ENCODE results near the gene CCDC198. TPM values are rescaled to one million over a fixed set of nuclear protein-coding genes. Genes with fewer than 3 reads are reported as not detected.

The CCDC198 gene
- total RNA-seq, 3 donors from 2014 or later: not detected

DNA sequence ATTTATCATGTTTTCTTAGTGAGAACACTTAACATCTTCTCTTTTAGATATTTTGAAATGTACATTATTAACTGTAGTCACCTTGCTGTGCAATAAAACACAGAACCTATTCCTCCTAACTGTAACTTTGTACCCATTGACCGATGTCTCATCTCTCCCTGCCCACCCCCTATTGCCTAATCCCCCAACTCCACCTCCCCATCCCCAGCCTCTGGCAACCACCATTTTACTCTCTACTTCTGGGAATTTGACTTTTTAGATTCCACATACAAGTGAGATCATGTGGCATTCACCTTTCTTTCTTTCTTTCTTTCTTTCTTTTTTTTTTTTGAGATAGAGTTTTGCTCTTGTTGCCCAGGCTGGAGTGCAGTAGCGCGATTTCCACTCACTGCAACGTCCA is 4.4 kb upstream of the CCDC198 start:
- intact Hi-C loops (cut with DNase I; ENCODE audit: low total_unique reads): no loop called here
- Histone ChIP-seq H3K9me3 (no peaks in the 10 kb centered on the region), H3K27ac (no peak overlapping the region), H3K27me3 (no peaks in the 10 kb centered on the region), H3K36me3 (no peaks in the 10 kb centered on the region), H3K4me1 (no peaks in the 10 kb centered on the region), H3K4me3 (no peak overlapping the region)
- no peak for DNase-seq (ENCODE audit: low spot score in 2 of 2)
- no peak for TF ChIP-seq POLR2A (IDR thresholded peaks at IDR 0.05)
- no peak for TF ChIP-seq POLR2AphosphoS5 (IDR thresholded peaks at IDR 0.05)
- TF ChIP-seq, protein P1, sequence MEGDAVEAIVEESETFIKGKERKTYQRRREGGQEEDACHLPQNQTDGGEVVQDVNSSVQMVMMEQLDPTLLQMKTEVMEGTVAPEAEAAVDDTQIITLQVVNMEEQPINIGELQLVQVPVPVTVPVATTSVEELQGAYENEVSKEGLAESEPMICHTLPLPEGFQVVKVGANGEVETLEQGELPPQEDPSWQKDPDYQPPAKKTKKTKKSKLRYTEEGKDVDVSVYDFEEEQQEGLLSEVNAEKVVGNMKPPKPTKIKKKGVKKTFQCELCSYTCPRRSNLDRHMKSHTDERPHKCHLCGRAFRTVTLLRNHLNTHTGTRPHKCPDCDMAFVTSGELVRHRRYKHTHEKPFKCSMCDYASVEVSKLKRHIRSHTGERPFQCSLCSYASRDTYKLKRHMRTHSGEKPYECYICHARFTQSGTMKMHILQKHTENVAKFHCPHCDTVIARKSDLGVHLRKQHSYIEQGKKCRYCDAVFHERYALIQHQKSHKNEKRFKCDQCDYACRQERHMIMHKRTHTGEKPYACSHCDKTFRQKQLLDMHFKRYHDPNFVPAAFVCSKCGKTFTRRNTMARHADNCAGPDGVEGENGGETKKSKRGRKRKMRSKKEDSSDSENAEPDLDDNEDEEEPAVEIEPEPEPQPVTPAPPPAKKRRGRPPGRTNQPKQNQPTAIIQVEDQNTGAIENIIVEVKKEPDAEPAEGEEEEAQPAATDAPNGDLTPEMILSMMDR (IDR thresholded peaks at IDR 0.05): no peak

DNA sequence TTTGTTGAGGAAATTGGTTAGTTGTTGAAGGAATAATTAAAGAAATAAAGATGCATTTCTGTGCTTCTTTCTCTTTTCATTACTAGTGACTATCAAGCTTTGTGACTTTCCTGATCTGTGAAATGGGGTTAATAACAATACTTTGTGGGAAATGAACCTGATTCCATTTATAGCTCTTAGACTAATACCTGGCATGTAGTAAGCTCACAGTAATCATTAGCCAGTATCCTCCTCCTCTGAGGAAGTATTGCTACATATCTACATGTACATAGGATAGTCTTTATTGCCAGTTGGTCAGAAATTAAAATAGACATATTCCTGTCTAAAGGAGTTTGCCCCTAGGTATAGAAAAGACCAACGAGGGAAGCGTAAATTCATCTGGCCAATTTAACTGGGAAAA is 1.8 kb upstream of the CCDC198 start:
- Histone ChIP-seq H3K27me3 (no peaks in the 10 kb centered on the region), H3K9me3 (no peaks in the 10 kb centered on the region), H3K27ac (no peak overlapping the region), H3K4me1 (no peaks in the 10 kb centered on the region), H3K36me3 (no peaks in the 10 kb centered on the region), H3K4me3 (no peak overlapping the region)
- intact Hi-C loops (cut with DNase I; ENCODE audit: low total_unique reads): no loop called here
- no peak for DNase-seq (ENCODE audit: low spot score in 2 of 2)
- no peak for TF ChIP-seq POLR2A (IDR thresholded peaks at IDR 0.05)
- TF ChIP-seq POLR2AphosphoS5 (IDR thresholded peaks at IDR 0.05): no peak
- TF ChIP-seq, protein P1 (IDR thresholded peaks at IDR 0.05): no peak

DNA sequence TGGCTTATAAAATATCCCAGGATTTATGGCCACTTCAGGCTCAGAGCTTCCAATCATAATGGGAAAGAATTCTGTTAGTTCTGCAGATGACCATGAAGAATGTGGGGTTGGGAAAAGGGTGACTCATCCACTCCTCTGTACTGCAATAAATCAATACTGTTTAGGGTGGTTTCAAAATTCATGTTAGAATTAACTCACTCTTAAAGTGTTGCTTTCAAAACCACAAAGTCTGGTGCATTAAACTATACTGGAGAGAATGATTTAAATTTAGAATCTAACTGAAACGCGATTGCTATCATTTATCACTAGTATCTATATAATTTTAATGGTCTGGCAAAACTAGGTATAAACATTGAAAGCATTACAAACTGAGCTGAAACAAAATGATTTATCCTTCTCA is 798 bp downstream of the CCDC198 start:
- intact Hi-C loops (cut with DNase I; ENCODE audit: low total_unique reads): no loop called here
- H3K9me3 ChIP-seq: no peaks in the 10 kb centered on the region
- DNase-seq (ENCODE audit: low spot score in 2 of 2): no peak
- no peak overlapping the region for H3K4me3 ChIP-seq
- no peaks in the 10 kb centered on the region for H3K4me1 ChIP-seq
- H3K27ac ChIP-seq: no peak overlapping the region
- H3K27me3 ChIP-seq: no peaks in the 10 kb centered on the region
- TF ChIP-seq, protein P1 (IDR thresholded peaks at IDR 0.05): no peak
- no peak for TF ChIP-seq POLR2AphosphoS5 (IDR thresholded peaks at IDR 0.05)
- no peak for TF ChIP-seq POLR2A (IDR thresholded peaks at IDR 0.05)
- H3K36me3 ChIP-seq: no peaks in the 10 kb centered on the region

DNA sequence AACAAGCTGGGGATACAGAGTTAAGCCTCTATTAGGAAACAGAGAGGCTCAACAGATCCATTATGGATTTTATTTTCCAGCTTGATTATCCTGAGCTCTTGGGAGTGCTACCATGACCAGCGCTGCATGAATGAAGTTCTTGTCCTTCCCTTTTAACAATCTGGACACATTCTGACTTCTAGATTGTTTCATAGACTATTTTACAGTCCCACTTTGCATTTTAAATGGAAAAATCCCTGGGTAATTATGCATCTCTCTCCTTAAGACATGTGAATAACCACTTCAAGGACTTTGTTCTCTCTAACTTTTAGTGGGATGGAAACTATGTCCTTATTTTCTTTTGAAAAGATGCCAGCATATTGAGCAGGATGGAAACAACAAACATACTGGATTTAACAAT is 2.0 kb downstream of the CCDC198 start:
- no peaks in the 10 kb centered on the region for H3K4me1 ChIP-seq
- intact Hi-C loops (cut with DNase I; ENCODE audit: low total_unique reads): no loop called here
- H3K9me3 ChIP-seq: no peaks in the 10 kb centered on the region
- no peak overlapping the region for H3K4me3 ChIP-seq
- H3K36me3 ChIP-seq: no peaks in the 10 kb centered on the region
- no peak for DNase-seq (ENCODE audit: low spot score in 2 of 2)
- no peak for TF ChIP-seq POLR2A (IDR thresholded peaks at IDR 0.05)
- no peak for TF ChIP-seq POLR2AphosphoS5 (IDR thresholded peaks at IDR 0.05)
- TF ChIP-seq, protein P1 (IDR thresholded peaks at IDR 0.05): no peak
- no peak overlapping the region for H3K27ac ChIP-seq
- H3K27me3 ChIP-seq: no peaks in the 10 kb centered on the region

DNA sequence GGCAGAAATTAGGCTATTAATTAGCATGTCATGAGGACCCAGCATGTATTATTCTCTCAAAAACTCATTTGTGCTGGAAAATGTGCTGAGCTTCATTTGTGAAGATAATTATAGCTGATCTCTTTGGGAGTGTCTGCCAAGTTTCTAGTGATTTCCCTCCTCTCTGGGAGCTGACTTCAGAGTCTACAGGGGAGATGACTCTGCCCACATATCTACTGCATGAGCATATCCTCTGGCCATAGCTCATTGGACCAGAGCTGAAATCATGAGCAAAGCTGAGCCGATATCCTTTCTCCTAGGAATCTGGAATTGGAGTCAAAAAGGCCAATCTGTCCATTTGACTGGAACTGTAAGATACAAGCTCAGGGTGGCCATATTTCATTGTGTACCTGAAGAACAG is 5.9 kb downstream of the CCDC198 start:
- Histone ChIP-seq H3K9me3 (no peaks in the 10 kb centered on the region), H3K4me3 (no peak overlapping the region), H3K27me3 (no peaks in the 10 kb centered on the region), H3K36me3 (no peaks in the 10 kb centered on the region), H3K4me1 (no peaks in the 10 kb centered on the region), H3K27ac (no peak overlapping the region)
- no peak for DNase-seq (ENCODE audit: low spot score in 2 of 2)
- intact Hi-C loops (cut with DNase I; ENCODE audit: low total_unique reads): no loop called here
- no peak for TF ChIP-seq POLR2AphosphoS5 (IDR thresholded peaks at IDR 0.05)
- TF ChIP-seq, protein P1 (IDR thresholded peaks at IDR 0.05): no peak
- TF ChIP-seq POLR2A (IDR thresholded peaks at IDR 0.05): no peak

Measured in breast epithelium (tissue), 4 donors.